ENCODE data around the gene POLR2E. TPM values are rescaled to one million over a fixed set of nuclear protein-coding genes. Genes with fewer than 3 reads are reported as not detected.

The POLR2E gene
- 148 and 173 TPM in 2 replicates for total RNA-seq

GRCh38 chr19:1094978-1095701 lies at the start of gene POLR2E:
TSS of gene POLR2E (minus strand) at chr19:1095375. CDS start at chr19:1095315, 60 bp downstream.

GRCh38 chr19:1103708-1104310 lies 8.6 kb upstream of the POLR2E start, which contains the start of gene GPX4:
TSS of gene GPX4 (plus strand) at chr19:1103994. CDS start at chr19:1104044, 50 bp downstream.

DNA sequence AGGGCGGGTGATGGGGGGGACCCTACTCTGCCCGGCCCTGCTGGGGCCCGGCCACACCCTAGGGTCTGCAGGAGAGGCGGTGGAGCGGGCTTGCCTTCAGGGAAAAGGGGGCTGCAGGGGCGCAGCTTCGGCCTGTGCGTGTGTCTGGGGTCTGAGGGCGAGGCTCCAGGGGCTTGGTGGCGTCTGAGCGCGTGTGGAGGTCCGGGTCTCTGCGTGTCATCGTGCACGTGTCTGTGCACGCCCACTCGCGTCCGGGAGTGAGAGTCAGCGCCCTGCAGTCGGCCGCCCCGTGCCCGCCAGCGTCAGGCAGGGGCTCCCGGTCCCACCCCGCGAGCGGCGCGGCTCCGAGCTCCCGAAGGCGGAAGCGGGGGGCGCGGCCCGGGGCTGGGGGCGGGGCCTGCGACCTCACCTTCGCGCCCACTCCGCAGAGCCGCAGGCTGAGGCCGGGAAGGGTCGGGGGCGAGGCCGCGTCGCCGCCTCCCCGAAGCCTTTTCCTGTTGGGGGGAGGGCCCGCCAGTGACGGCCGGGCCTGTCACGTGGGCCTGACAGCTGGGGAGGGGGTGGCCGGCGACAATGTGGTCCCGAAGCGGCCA lies 28.3 kb downstream of the POLR2E start, which contains the start of gene ARHGAP45:
Gene ARHGAP45, plus strand, starts transcription at position 420 of the 593 bp plus-strand sequence. CDS start 239 bp downstream, outside the sequence.

DNA sequence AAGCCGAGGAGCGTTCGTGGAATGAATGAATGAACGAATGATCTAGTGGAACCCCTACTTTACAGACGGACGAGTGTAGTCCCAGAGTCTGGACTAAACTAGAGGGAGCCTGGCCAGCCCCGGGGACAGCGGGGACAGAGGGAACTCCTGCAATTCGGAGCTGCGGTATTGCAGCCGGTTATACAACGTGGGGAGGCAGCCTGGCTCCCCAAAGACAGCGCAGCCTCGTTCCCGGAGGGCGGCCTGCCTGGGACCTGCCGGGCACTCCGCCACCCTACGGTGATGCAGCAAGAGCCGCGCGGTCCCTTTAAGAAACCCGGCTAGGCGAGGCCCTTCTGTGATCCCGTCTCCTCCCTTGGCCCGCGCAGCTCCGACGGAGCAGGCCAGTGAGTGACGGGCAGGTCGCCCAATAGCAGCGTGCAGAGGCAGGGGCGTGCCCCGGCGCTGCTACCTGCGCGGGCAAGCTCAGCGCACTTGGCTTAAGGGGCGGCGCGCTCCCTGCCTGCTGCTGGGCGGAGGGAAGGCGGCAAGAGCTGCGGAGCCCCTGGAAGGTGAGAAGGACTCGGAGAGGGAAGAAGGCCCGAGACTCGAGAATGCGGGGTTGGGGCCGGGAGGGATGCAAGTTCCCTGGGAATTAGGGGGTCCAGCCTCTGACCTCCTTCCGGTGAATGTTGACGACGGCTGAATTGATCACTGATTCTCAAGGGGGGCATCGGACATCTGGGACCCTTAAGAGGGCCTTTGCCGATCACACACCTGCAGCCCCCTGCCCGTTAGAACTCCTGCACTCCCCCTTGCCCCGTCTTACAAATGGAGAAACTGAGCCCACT lies 55.3 kb downstream of the POLR2E start, which contains the start of gene ABCA7:
Gene ABCA7, plus strand, starts transcription at position 462 of the 830 bp plus-strand sequence. CDS start 1,255 bp downstream, outside the sequence.

Other genes starting within 250 kb of the POLR2E start
- not detected in 2 replicates for gene ELANE, start 243.1 kb downstream of the POLR2E start, total RNA-seq
- 0.38 and 0.65 TPM in 2 replicates for gene CFD, start 235.7 kb downstream of the POLR2E start, total RNA-seq
- gene MED16, start 202.2 kb downstream of the POLR2E start, total RNA-seq: 30.2 and 32.3 TPM in 2 replicates
- gene RNU6-9, start 201.9 kb downstream of the POLR2E start, total RNA-seq: not detected in 2 replicates
- 47.7 and 60.4 TPM in 2 replicates for gene R3HDM4, start 182.2 kb downstream of the POLR2E start, total RNA-seq
- gene KISS1R, start 178.0 kb downstream of the POLR2E start, total RNA-seq: not detected in 2 replicates
- 8.2 and 14.5 TPM in 2 replicates for gene ARID3A, start 169.3 kb downstream of the POLR2E start, total RNA-seq
- gene WDR18, start 111.0 kb downstream of the POLR2E start, total RNA-seq: 74.6 and 116 TPM in 2 replicates
- gene GRIN3B, start 95.0 kb downstream of the POLR2E start, total RNA-seq: 1.2 and 4.2 TPM in 2 replicates
- 82.6 and 118 TPM in 2 replicates for gene TMEM259, start 74.3 kb downstream of the POLR2E start, total RNA-seq
- gene RNU6-2, start 73.9 kb downstream of the POLR2E start, total RNA-seq: not detected in 2 replicates
- 249 and 315 TPM in 2 replicates for gene CNN2, start 68.8 kb downstream of the POLR2E start, total RNA-seq
- gene ABCA7, start 55.3 kb downstream of the POLR2E start, total RNA-seq: 7.6 and 10.1 TPM in 2 replicates
- gene ARHGAP45, start 28.2 kb downstream of the POLR2E start, total RNA-seq: 13.1 and 17.6 TPM in 2 replicates
- gene GPX4, start 8.6 kb upstream of the POLR2E start, total RNA-seq: 418 and 553 TPM in 2 replicates
- gene SBNO2, start 78.9 kb upstream of the POLR2E start, total RNA-seq: 38.4 and 40.5 TPM in 2 replicates
- gene STK11, start 110.4 kb upstream of the POLR2E start, total RNA-seq: 71.0 and 85.6 TPM in 2 replicates
- gene CBARP, start 142.6 kb upstream of the POLR2E start, total RNA-seq: 6.4 and 7.2 TPM in 2 replicates
- gene ATP5F1D, start 146.4 kb upstream of the POLR2E start, total RNA-seq: 18.0 and 24.8 TPM in 2 replicates
- gene MIDN, start 153.2 kb upstream of the POLR2E start, total RNA-seq: 23.3 and 24.8 TPM in 2 replicates
- 308 and 317 TPM in 2 replicates for gene CIRBP, start 174.0 kb upstream of the POLR2E start, total RNA-seq
- gene FAM174C, start 180.2 kb upstream of the POLR2E start, total RNA-seq: 24.7 and 32.7 TPM in 2 replicates
- 0.57 and 1.3 TPM in 2 replicates for gene EFNA2, start 190.5 kb upstream of the POLR2E start, total RNA-seq